8988T (cell line): ENCODE results near the gene IGSF8.
"Not testable (repeated sequence)": the region's sequence is repeated elsewhere in the genome, so short reads cannot be mapped to it uniquely, and the experiment has no call there.

Source experiments
- DNase-seq: peaks from one replicate; pipeline ENCODE4 v3.0.0; 2011

Gene IGSF8

DNA sequence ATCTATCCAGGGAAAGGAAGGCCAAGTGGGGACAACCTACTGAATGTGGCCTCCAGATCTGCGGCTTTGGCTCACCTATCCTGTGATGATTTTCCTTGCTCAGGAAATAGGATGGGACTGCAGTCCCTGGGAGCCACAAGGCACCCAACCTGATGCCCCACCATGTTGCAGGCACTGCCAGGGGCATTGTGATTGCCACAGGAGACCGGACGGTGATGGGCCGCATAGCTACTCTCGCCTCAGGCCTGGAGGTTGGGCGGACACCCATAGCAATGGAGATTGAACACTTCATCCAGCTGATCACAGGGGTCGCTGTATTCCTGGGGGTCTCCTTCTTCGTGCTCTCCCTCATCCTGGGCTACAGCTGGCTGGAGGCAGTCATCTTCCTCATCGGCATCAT, 29.0 kb upstream of the IGSF8 start:
- DNase-seq: no peak

DNA sequence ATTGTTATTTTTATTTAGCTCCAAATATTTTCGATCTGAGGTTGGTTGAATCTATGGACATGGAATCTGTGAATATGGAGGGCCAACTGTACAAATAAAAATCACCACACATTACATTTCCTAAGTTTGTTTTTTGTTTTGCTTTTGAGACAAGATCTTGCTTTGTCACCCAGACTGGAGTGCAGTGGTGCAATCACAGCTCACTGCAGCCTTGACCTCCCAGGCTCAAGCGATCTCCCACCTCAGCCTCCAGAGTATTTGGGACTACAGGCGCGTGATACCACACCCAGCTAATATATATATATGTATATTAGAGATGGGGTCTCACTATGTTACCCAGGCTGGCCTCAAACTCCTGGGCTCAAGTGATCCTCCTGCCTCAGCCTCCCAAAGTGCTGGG, 27.9 kb upstream of the IGSF8 start:
- not testable (repeated sequence) for DNase-seq

DNA sequence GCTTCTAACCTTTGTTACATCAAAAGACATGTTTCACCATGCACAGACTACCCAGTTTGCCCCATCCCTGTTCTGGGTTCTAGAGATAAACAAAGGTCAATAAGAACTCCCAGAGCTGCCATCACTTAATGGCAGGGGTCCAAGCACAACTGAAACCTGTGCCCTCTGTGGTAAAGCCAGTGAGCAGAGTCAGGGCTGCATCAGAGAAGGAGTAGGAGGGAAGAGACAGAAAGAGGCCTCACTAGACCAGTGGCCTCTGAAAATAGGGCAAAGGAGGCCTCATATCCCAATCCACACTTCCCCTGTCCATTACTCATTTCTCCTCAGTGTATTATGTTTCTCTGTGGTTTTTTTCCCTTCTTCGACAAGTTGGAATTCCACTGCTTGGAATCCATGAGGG, 27.3 kb upstream of the IGSF8 start:
- no peak for DNase-seq

DNA sequence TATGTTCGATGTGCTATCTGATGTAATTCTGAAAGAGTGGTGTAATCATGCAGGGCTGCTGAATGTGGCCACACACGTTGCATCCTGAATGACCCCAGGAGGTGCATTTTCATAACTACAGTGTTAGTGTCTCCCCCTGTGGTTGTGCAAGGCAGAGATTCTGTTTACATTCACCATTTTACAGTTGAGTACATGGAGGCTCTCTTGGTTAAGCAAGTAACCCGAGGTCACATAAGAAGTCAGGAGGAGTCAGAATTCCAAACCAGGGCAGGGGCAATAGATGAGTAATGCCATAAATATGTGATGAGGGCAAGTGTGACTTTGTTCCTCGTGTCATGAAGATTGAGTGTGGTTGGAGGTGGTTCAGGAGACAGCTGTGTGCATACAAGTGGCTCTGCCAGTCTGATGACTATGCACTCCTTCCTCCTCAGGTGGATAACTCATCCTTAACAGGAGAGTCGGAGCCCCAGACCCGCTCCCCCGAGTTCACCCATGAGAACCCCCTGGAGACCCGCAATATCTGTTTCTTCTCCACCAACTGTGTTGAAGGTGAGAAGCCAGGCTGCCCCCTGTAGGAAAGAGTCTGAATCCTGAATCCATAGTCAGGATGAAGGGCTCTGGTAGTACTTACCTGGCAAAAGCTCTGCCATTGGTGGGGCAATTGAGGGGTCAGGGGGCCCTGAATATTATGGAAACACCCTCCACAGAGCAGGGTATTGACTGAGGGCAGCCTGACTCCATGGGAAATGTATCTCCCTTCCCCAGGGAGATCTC, 26.5 kb upstream of the IGSF8 start:
- peak; percentile 37 for DNase-seq

DNA sequence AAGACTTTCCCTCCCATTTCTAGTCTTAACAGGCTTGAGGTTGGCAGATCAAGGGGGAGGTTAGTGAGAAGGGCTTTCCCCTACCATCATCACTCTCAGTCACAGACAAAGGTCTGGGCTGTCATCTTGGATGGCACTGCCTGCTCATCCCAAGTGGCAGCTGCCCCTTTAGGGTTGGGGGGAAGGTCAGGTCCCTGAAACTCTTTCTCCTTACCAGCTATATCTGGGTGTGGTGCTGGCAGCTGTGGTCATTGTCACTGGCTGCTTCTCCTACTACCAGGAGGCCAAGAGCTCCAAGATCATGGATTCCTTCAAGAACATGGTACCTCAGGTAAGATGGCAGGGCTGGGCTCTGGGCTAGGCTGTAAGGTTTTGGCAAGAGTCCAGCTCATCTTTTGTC, 25.3 kb upstream of the IGSF8 start:
- DNase-seq: no peak

DNA sequence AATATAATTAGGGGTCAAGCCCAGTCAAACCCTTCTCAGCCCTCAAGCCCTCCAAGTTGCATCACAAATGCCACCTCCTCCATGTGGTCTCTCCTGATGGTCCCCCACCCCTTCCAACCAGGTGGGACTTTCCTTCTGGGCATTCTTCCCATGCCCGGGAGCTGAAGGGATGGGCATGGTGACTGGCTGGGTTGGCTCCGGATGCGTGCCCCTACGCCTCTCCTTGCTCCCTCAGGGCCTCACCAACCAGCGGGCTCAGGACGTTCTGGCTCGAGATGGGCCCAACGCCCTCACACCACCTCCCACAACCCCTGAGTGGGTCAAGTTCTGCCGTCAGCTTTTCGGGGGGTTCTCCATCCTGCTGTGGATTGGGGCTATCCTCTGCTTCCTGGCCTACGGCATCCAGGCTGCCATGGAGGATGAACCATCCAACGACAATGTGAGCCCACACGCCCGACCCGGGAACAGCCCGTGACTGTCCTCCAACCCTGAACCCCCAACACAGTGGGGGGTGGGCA, 24.6 kb upstream of the IGSF8 start:
- no peak for DNase-seq

DNA sequence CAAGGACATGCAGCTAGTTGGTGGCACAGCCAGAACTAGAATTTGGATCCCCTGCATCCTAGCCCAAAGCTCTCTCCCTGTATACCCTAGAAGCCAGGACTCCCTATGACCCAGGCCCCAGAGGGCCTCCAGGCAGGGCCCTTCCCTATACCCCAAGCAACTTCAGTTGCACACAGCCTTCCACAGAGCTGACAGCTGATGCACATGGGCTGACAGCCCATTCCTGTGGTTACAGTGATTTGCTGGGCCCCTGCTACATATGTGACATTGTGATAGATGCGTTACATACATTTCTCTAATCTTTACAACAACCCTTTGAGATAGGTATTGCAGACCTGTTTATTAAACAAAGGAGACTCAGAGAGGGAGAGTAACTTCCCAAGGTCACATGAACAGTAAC, 23.0 kb upstream of the IGSF8 start:
- DNase-seq: no peak

DNA sequence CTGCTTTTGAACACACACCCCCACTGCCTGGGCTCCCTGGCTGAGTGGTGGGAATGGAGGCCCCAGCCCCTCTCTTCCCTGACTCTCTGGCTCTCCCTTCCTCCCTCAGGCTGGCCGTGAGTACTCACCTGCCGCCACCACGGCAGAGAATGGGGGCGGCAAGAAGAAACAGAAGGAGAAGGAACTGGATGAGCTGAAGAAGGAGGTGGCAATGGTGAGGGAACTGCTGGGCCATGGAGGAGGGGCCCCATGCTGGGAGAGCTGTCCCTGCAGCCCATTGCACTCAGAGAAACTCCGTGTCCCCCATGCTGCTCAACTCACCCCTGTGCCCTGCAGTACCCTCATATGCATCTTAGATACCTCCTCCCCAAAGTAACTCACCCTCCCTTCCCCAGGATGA, 22.4 kb upstream of the IGSF8 start:
- DNase-seq: no peak

DNA sequence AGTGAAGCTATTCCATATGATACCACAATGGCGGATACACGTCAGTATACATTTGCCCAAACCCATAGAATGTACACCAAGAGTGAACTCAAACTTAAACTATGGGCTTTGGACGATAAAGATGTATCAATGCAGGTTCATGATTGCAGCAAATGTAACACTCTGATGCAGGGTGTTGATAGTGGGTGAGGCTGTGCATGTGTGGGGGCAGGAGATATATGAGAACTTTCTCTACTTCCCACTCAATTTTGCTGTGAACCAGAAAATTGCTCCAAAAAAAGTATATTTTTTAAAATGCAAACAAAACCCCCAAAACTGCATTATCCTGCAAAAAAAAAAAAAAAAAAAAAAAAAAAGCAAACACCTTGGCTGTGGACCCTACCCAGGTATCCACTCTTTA, 20.5 kb upstream of the IGSF8 start:
- DNase-seq: no peak

DNA sequence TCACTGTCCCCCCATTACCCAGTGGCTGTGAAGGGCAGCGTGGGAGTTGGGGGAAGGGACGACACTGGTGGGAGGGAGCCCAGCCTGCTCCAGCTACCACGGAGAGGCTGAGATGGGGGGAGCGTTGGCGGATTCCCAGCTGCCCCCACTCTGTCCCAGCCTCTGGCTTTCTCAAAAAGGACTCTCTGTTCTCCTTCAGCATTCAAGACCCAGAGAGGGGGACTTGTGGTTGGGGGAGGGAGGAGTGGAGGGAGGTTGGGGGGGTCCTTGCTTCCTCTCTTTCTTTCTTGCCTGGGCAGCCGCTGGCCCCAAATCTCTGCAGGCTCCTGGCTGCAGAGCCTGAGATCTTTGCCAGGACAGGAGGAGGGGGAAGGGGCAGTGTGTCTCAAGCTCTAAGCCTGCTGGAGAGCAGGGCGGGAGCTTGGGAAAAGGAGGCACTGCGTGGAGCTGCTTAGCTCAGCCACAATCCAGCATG, 19.3 kb upstream of the IGSF8 start:
- DNase-seq: no peak

DNA sequence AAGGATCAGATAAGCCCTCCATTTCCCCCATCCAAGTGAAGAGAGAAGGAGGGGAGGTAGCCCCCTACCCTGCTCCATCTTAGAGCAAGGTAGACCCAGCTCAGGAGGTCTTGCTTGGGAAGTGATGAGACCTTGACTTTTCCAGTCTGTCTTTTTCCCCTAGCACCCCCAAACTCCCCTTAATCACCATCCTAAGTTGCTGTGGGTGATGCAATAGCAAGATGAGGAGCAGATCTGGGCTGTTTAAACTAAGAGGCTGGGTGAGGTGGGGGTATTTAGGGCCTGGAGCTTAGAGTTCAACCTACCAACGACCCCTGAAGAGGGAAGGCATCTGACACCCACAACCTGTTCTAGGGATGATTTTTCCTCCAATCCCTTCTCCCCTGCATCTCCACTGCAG, 18.9 kb upstream of the IGSF8 start:
- DNase-seq: no peak

DNA sequence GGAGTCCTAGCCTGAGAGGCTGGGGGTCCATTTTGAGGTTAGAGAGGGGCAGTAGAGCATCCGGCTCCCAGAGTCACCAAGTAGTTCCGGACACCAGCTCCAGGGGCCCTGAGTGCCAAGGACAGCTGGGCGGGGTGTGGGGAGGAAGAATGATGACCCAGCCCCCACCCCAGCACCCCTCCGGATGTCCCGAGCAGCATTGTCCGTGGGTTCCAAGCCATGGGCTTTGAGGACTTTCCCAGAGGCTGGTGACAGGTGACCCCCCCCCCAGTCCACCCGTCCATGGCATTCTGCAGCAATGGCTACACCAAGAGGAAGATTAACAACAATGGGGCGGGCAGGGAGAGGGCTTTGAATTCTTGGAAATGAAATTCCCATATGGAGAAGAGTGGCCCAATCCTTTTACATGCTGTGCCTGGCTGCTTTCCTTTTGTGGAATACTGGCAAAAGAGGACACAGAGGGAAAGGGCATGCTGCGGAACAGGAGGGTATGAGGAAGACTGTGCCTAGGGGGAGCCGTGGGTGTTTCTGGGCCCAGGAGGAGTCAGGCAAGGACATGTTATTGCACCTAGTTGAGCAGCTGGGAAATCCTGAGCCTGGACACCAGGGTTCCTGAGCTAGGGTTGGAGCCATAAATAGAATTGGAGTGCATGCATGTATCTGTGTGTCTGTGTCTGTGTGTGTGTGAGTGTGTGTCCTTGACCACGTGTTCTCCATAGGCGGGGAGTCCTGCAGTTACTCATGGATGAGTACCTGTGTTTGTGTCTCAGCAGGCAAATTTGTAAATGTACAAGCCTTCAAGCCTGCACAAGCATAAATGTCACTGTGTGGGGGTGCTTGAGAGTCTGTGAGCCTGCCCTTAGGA, 18.1 kb upstream of the IGSF8 start:
- no peak for DNase-seq

DNA sequence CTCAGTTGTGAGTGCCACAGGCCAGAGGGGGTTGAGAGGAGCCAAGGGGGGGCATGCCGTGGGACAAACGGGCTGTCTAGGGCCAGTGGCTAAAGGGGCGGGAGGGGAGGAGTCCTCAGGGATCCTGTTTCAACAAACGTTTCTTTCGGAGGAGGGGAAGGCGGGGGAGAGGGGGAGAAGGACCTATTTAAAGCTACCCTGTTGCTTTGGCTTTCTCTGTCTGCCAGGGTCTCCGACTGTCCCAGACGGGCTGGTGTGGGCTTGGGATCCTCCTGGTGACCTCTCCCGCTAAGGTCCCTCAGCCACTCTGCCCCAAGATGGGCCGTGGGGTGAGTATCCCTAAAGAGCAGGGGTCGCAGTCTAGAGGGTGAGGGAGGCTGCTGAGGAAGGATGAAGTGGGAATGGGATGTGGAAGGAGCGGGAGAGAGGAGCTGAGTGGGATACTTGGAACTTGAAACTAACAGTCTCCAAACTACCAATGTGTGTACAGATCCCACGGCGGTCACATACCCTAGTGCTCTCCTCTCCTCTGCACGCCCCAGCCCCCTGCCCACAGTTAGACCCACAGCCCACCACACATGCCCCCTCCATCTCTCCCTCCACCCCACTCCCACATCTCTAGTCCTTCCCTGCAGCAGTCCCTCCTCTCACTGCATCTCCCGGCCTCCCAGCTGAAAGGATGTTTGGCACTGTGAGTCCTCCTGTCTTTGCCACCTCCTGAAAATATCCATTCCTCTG, 17.3 kb upstream of the IGSF8 start, which contains the start of gene ATP1A2:
Gene ATP1A2 (plus strand): TSS at position 215 of the 738 bp plus-strand sequence. CDS start 103 bp downstream, at position 318.
- DNase-seq: no peak

DNA sequence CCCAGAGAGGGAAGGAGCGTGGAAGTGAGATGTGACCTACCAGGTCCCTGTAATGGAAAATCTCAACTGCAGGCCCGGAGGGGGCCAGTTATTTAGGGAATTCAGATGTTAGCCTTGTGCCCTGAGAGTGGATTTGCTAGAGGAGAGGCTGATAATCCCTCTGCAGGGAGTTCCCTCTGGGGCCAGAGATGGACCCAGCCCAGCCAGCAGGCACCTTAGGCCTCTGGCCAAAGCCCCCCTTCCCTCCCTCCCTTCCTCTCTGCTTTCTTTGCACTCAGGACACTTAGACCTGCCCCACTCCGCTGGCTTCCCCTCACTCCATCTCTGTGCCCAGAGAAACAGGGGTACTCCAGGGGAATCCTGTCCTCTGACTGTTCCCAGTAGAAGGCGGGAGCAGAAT, 15.7 kb upstream of the IGSF8 start:
- no peak for DNase-seq

DNA sequence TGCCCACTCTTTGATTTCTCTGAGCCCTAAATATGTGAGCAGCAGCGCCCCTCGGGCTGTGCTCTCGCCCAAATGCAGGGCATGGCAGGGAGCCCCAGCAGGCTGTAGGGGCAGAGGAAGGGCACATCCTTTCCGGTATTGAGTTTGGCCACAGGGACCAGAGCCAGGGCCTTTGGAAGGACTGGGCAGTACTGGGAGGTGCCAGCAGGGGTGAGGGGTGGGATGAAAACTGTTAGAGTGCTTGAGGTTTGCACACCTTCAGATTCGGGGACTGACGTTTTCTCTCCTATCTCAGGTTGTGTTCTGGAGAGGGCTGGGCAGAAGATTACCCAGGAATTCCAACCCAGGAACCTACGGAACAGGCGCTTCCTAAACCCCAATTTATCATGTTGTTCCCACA, 15.0 kb upstream of the IGSF8 start:
- no peak for DNase-seq

DNA sequence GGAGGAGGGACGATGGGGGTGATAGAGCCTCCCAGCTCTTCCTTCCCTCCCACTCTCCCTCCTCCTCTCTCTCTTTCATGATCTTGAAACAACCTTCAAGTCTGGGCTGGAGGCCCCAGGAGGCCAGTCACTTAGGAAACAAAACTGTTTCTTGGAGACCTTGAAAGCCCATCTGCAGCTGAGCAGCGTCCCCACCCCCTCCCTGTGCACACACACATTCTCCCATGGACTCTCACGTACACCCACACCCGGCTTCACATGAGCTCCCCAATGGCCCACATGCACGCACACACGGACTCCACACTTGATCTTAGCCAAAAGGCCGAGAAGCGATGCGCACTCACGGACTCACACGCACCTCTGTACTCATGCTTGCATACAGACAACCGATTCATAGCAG, 13.9 kb upstream of the IGSF8 start:
- no peak for DNase-seq

DNA sequence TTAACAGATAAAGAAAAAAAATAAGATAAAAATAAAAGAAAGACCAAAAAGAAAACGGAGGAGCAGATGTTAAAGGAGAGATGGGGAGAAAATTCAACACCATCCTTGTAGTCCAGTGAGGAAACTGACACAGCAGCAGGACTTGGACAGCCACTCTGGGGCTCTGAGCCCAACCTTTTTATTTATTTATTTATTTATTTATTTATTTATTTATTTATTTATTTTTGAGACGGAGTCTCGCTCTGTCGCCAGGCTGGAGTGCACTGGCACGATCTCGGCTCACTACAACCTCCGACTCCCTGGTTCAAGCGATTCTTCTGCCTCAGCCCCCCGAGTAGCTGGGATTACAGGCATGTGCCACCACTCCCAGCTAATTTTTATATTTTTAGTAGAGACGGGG, 13.0 kb upstream of the IGSF8 start:
- not testable (repeated sequence) for DNase-seq

DNA sequence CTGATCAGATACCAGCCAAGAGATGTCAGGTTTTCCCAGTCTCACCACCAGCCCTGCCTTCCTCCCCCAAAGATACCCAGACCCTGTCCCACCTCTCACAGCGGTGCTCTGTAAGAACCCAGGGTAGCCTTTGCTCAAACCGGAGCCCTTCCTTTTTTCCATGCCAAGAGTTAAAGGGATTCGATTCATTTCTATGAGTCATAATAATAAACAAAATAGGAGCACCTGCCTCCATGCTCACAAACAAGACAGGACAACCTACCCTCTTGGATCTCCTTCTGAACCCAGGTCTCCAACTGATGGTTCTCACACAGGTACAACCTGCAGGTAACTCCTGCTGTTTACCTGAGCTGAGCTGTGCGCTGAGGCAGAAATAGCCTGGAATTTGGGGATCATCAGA, 11.3 kb upstream of the IGSF8 start:
- DNase-seq: no peak

DNA sequence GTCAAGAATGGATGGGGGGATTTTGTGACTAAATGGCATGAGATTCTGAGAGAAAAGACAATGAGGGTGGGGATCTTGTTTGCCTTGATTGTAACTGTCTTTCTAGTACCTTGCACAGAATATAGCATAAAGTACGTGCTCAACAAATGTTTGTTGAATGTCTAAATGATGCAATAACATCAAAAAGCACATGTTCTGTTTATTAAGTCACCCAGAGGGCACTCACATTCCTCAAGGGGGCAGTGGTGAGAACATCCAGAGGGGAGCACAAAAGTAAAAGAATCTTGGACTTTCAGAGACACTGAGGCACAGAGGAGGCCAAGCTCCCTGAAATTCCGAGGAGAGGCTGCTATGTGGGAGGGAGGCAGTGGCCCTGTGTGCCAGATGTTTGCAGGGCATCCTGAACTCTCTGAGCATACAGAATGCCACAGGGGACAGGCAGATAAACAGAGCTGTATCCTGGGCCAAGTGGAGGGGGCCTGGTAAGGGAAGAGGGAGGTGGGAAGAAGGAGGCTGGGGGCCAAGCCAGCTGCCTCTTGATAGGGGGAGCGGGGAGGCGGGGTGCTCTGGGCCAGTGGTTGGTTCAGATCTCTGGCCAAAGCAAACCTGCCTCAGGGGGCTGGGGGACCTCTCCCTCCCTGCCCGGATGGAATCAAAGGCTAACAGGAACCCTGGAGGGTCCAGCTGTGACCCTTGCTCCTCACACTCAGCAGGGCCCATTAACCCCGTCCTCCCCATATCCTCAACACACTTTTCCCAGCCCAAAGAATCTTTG, 10.7 kb upstream of the IGSF8 start:
- no peak for DNase-seq

DNA sequence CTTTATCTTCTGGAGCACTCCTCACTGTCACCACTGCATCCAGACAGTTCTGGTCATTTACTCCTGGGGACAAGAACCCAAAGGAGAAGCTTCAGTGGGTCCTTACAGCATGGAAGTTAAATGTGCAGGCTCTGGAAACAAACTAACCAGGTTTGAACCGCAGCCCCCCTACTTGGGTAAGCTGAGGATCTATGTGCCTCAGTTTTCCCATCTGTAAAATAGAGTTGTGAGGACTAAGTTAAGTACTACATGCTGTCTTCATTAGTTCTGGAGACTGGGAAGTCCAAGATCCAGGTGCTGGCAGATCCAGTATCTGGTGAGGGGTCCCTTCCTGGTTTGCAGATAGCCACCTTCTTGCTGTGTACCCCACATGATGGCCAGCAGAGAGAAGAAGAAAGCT, 9.1 kb upstream of the IGSF8 start:
- no peak for DNase-seq

DNA sequence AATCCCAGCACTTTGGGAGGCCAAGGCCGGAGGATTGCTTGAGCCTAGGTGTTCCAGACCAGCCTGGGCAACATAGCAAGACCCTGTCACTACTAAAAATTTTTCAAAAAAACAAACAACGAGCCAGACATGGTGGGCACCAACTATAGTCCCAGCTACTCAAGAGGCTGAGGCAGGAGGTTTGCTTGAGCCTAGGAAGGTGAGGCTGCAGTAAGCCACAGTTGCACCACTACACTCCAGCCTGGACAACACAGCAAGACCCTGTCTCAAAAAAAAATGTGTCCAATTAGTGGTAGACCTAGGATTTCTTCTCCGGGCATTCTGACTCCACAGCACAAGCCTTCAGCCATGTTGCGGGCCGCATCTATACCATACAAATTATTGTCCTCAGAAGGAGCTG, 6.7 kb upstream of the IGSF8 start:
- no peak for DNase-seq

DNA sequence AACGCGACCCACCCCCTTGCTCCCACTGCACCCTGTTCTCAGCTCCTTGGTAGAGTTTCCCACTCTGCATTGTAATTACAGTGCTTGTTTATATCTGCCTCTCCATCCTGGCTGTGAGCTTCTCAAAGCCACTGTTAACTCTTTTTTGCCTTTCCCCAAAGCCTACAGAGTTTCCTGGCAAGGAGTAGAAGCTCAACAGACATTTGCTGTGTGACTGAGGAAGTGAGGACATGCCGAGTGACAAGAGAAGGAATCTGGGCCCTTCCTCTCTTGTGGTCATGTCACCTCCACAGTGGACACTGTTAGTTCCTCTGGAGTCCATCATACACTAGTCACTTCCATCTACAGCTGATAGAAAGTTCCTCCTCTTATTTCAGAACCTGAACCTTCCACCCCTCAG, 6.1 kb upstream of the IGSF8 start:
- DNase-seq: no peak
